Measurements from ENCODE around the gene PLEKHG5.
"Not testable (repeated sequence)": the region's sequence is repeated elsewhere in the genome, so short reads cannot be mapped to it uniquely, and the experiment has no call there.

The PLEKHG5 gene

DNA sequence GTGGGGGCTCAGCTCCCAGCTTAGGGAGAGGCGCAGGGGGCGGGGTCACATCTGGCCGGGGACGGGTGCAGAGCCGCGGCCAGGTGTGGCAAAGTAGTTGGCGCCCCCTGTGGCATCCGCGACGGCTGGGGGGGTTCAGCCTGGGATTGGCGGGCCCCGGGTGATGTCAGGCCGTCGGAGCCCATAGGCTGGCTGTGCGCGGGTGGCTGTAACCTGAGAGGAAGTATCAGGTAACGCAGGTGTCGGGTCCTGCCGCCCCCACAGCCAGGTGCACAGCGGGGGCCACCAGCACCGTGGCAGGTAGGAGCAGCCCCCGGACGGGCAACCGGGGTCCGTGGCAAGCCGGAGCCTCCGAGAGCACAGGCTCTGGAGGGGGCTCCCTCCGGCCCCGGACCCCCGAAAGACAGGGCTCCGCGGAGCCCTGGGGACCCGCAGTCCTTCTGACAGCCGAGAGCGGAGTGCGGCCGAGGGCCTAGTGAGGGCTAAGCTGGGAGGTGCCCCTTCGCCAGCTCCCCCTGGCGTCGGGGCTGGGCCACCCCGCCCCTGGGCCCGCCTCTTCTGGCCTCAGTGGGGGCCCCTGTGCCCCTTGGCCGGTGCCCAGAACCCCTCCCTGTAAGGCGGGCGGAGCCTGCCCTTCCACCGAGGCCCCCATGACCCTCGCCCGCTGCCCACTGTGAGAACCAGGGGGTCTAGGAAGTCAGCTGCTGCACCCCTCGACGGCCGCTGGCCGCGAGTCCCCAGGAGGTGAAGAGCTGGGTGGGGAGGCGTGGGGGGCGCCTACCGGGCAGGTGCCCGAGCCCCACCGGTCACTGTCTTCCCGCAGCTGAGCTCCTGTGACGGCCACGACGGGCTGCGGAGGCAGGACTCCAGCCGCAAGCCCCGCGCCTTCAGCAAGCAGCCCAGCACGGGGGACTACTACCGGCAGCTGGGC lies 43.4 kb downstream of the PLEKHG5 start:
- H3K4me1 ChIP-seq (ENCODE audit: control insufficient read depth, insufficient read depth, low read length), result peaks cover 12% of the 10 kb centered on the region
- peaks cover 10% of the 10 kb centered on the region for H3K27me3 ChIP-seq (ENCODE audit: control insufficient read depth, insufficient read depth, low read length)
- H3K36me3 ChIP-seq (ENCODE audit: control insufficient read depth, insufficient read depth, low read length), result no peaks in the 10 kb centered on the region
- no peaks in the 10 kb centered on the region for H3K9me3 ChIP-seq (ENCODE audit: control insufficient read depth, insufficient read depth, low read length)
- H3K4me3 ChIP-seq (ENCODE audit: low read depth, low read length), result peak overlapping the region; percentile 66
- H3K9ac ChIP-seq (ENCODE audit: low read depth, low read length), result no peak overlapping the region
- no peak overlapping the region for H3K27ac ChIP-seq (ENCODE audit: low read depth, low read length)

DNA sequence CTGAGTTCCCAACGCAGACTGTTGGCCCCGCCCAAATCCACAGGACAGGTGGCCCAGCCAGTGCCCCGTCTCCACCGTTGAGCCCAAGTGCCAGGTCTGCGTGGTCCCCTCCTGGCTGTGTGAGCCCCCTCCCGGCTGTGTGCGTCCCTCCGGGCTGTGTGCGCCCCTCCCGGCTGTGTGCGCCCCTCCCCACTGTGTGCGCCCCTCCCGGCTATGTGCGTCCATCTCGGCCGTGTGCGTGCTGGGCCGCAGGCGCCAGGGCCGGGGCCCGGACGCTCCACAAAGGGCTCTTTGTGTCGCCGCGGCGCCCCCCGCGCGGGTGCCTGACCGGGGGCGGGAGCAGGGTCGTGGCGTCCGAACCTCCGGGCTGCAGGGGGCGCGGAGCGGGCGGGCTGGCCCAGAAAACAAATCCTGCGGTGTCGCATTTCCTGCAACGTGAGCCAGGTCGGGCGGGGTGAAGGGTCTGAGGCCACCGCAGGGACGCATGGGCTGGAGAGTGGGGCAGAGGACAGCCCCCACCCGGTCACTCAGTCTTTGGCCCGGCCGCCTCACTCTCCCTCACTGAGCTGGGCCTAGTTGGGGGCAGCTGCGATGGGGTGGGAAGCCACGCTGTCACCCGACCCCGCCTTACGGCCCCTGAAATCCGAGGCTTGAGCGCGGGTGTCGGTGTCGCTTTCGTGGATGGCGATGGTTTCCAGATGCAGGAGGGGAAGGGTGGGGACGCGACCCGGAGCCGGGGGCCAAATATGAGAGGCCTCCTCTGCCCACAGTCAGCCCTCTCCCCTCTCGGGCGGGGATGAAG lies 44.2 kb downstream of the PLEKHG5 start:
- peaks cover 10% of the 10 kb centered on the region for H3K27me3 ChIP-seq (ENCODE audit: control insufficient read depth, insufficient read depth, low read length)

DNA sequence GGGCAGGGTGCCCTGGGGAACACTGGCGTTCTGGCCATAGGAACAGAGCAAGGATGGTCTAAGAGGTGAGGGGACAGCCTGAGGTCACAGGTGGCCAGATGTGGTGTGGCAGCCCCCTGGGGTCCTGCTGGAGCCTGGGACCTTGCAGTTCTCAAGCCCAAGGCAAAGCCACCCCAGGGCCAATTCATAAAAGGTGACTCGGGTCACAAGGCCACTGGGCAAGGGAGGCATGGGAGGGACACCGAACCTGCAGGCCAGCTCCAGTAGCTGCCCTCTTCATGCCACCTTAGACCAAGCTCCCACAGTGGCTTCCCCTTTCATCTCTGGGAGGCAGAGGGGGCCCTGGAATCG lies 44.8 kb downstream of the PLEKHG5 start:
- Histone ChIP-seq H3K27ac (ENCODE audit: low read depth, low read length) (no peak overlapping the region), H3K9ac (ENCODE audit: low read depth, low read length) (peak overlapping the region; percentile 44; the same call in 1 of the 2 replicates), H3K4me1 (ENCODE audit: control insufficient read depth, insufficient read depth, low read length) (peaks cover 12% of the 10 kb centered on the region), H3K27me3 (ENCODE audit: control insufficient read depth, insufficient read depth, low read length) (peaks cover 14% of the 10 kb centered on the region), H3K9me3 (ENCODE audit: control insufficient read depth, insufficient read depth, low read length) (no peaks in the 10 kb centered on the region), H3K4me3 (ENCODE audit: low read depth, low read length) (peak overlapping the region; percentile 66), H3K36me3 (ENCODE audit: control insufficient read depth, insufficient read depth, low read length) (no peaks in the 10 kb centered on the region)

More for the DNA sequence above, 44.2 kb downstream of the PLEKHG5 start:
- H3K9me3 ChIP-seq (ENCODE audit: control insufficient read depth, insufficient read depth, low read length), result no peaks in the 10 kb centered on the region
- no peaks in the 10 kb centered on the region for H3K36me3 ChIP-seq (ENCODE audit: control insufficient read depth, insufficient read depth, low read length)
- H3K4me1 ChIP-seq (ENCODE audit: control insufficient read depth, insufficient read depth, low read length), result peaks cover 12% of the 10 kb centered on the region
- H3K27ac ChIP-seq (ENCODE audit: low read depth, low read length), result no peak overlapping the region
- H3K4me3 ChIP-seq (ENCODE audit: low read depth, low read length), result peak overlapping the region; percentile 66
- peak overlapping the region; percentile 44; the same call in 1 of the 2 replicates for H3K9ac ChIP-seq (ENCODE audit: low read depth, low read length)

DNA sequence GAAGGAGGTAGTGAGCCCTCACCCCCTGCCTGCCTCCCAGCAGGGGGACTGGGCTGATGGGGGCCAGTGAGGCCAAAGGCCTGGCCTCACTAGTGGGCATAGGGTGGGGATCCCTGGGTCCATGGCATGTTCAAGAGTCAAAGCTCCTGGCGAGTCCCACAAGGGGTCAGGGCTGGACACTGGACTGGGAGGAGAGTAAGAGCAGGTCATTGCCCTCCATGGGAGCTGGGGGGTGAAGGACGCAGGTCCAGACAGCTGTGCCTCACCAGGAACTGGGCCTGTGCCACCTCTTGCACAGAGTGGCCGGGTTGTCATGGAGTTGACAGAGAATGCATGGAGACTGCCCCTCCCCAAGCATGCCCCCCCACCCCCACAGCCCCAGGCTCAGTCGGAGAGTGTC lies 45.5 kb downstream of the PLEKHG5 start:
- Histone ChIP-seq H3K4me1 (ENCODE audit: control insufficient read depth, insufficient read depth, low read length) (peaks cover 12% of the 10 kb centered on the region), H3K27me3 (ENCODE audit: control insufficient read depth, insufficient read depth, low read length) (peaks cover 21% of the 10 kb centered on the region)
- not testable (repeated sequence) for H3K4me3 ChIP-seq (ENCODE audit: low read depth, low read length); H3K27ac ChIP-seq (ENCODE audit: low read depth, low read length); H3K9ac ChIP-seq (ENCODE audit: low read depth, low read length); H3K9me3 ChIP-seq (ENCODE audit: control insufficient read depth, insufficient read depth, low read length); H3K36me3 ChIP-seq (ENCODE audit: control insufficient read depth, insufficient read depth, low read length)

DNA sequence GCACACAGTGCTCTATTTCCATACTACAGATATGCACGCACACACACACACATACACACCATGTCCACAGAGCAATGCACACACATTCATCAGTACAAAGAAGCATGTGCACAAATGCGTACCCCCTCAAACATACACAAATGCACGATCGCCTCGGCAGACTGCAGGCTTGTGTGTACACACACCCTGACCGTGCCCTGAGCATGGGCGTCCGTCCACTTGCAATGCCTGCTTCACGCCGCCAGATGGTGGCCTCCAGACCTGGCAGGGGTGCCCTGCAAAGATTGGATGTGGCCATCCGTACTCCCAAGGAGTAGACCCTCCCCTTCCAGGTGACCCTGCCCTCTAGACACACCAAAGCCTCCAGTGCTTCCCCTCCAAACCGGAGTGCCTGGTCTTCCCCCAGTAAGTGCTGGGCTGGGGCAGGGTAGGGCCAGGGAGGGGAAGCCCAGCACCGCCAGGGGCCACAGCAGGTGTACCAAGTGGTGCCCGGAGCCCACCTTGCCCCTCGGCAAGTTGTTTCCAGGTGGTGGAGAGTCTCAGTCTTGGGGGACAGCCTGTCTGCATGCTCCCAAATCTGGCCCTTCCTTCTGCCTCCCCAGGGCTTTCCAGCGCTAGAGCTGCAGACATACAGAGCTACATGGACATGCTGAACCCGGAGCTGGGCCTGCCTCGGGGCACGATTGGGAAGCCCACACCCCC lies 46.3 kb downstream of the PLEKHG5 start:
- H3K36me3 ChIP-seq (ENCODE audit: control insufficient read depth, insufficient read depth, low read length), result no peaks in the 10 kb centered on the region
- no peak overlapping the region for H3K4me3 ChIP-seq (ENCODE audit: low read depth, low read length)
- H3K4me1 ChIP-seq (ENCODE audit: control insufficient read depth, insufficient read depth, low read length), result peaks cover 12% of the 10 kb centered on the region
- H3K27ac ChIP-seq (ENCODE audit: low read depth, low read length), result no peak overlapping the region
- H3K9me3 ChIP-seq (ENCODE audit: control insufficient read depth, insufficient read depth, low read length), result no peaks in the 10 kb centered on the region
- H3K27me3 ChIP-seq (ENCODE audit: control insufficient read depth, insufficient read depth, low read length), result peaks cover 24% of the 10 kb centered on the region
- H3K9ac ChIP-seq (ENCODE audit: low read depth, low read length), result no peak overlapping the region

DNA sequence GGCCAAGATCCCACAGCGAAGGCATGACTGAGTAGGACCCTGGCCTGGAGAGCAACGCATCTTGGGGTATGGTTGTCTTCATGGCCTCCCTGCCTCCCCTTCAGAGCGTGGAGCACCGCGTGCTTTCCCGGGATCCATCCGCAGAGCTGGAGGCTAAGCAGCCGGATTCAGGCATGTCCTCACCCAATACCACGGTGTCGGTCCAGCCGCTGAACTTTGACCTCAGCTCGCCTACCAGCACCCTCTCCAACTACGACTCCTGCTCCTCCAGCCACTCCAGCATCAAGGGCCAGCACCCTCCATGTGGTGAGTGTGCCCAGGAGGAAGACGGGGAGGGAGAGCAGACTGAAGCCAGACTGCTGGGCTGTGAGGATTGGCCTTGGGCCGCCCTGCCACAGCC lies 47.1 kb downstream of the PLEKHG5 start:
- Histone ChIP-seq H3K9me3 (ENCODE audit: control insufficient read depth, insufficient read depth, low read length) (no peaks in the 10 kb centered on the region), H3K27ac (ENCODE audit: low read depth, low read length) (no peak overlapping the region), H3K4me3 (ENCODE audit: low read depth, low read length) (no peak overlapping the region), H3K36me3 (ENCODE audit: control insufficient read depth, insufficient read depth, low read length) (no peaks in the 10 kb centered on the region), H3K9ac (ENCODE audit: low read depth, low read length) (no peak overlapping the region), H3K27me3 (ENCODE audit: control insufficient read depth, insufficient read depth, low read length) (peaks cover 26% of the 10 kb centered on the region), H3K4me1 (ENCODE audit: control insufficient read depth, insufficient read depth, low read length) (peaks cover 9% of the 10 kb centered on the region)

DNA sequence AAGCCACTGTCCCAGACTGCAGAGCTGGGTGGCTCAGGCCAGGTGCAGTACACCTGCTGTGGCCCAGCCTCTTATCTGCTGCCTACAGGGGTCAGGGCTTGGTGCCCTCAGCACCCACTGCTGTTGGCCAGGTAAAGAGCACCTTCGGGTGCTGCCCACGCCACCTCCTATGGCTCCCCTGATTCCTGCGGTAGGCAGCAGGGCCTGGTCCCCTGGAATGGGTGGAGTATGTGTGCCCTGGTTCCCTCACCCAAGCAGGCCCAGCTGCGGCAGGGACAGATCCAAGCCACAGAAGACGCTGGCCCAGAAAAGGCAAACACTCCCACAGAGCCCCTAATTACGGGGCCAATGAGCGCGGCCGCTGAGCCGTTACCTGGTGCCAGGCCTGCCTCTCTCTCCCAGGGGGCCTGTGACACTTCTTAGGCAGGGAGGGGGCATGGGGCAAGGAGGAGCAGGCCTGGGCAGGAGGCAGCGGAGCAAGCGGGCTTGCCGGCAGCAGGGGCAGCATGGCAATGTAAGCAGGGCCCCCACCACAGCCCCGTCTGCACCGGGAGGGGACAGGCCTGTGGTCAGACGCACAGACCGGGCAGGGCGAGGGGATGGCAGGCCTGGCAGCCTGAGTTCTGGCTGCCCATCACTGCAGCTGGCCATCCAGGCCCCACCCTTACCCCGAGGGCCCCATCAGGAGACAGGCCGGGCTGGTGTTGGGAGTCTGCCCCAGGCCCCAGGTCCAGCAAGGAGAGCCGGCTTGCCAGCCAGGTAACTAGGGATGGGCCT lies 47.9 kb downstream of the PLEKHG5 start:
- Histone ChIP-seq H3K9me3 (ENCODE audit: control insufficient read depth, insufficient read depth, low read length) (no peaks in the 10 kb centered on the region), H3K36me3 (ENCODE audit: control insufficient read depth, insufficient read depth, low read length) (no peaks in the 10 kb centered on the region), H3K27me3 (ENCODE audit: control insufficient read depth, insufficient read depth, low read length) (peaks cover 26% of the 10 kb centered on the region)

DNA sequence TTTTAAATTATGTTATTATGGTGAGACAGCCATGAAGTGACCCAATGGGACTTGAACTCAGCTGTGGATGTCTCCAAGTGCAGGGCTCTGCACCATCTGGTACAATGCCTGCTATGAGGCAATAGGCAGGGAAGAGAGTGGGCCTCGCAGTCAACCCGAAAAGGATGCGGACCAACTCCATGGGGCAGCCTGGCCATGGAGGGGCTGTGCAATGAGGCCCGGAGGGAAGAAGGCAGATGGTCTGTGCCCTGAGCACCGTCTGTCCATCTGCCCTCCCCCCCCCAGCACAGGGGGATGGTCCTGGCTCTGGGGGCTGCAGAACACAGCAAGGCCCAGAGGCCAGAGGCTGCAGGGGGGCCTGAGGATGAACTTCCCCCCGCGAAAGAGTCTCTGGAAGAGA lies 49.9 kb downstream of the PLEKHG5 start:
- H3K27me3 ChIP-seq (ENCODE audit: control insufficient read depth, insufficient read depth, low read length), result peaks cover 26% of the 10 kb centered on the region
- no peak overlapping the region for H3K4me3 ChIP-seq (ENCODE audit: low read depth, low read length)
- H3K9ac ChIP-seq (ENCODE audit: low read depth, low read length), result no peak overlapping the region
- no peak overlapping the region for H3K27ac ChIP-seq (ENCODE audit: low read depth, low read length)
- H3K36me3 ChIP-seq (ENCODE audit: control insufficient read depth, insufficient read depth, low read length), result no peaks in the 10 kb centered on the region
- H3K9me3 ChIP-seq (ENCODE audit: control insufficient read depth, insufficient read depth, low read length), result no peaks in the 10 kb centered on the region
- H3K4me1 ChIP-seq (ENCODE audit: control insufficient read depth, insufficient read depth, low read length), result peaks cover 3% of the 10 kb centered on the region; the same call in 1 of the 2 replicates

More for the DNA sequence above, 47.9 kb downstream of the PLEKHG5 start:
- no peak overlapping the region for H3K27ac ChIP-seq (ENCODE audit: low read depth, low read length)
- H3K9ac ChIP-seq (ENCODE audit: low read depth, low read length), result no peak overlapping the region
- no peak overlapping the region for H3K4me3 ChIP-seq (ENCODE audit: low read depth, low read length)
- peaks cover 5% of the 10 kb centered on the region; the same call in 1 of the 2 replicates for H3K4me1 ChIP-seq (ENCODE audit: control insufficient read depth, insufficient read depth, low read length)

DNA sequence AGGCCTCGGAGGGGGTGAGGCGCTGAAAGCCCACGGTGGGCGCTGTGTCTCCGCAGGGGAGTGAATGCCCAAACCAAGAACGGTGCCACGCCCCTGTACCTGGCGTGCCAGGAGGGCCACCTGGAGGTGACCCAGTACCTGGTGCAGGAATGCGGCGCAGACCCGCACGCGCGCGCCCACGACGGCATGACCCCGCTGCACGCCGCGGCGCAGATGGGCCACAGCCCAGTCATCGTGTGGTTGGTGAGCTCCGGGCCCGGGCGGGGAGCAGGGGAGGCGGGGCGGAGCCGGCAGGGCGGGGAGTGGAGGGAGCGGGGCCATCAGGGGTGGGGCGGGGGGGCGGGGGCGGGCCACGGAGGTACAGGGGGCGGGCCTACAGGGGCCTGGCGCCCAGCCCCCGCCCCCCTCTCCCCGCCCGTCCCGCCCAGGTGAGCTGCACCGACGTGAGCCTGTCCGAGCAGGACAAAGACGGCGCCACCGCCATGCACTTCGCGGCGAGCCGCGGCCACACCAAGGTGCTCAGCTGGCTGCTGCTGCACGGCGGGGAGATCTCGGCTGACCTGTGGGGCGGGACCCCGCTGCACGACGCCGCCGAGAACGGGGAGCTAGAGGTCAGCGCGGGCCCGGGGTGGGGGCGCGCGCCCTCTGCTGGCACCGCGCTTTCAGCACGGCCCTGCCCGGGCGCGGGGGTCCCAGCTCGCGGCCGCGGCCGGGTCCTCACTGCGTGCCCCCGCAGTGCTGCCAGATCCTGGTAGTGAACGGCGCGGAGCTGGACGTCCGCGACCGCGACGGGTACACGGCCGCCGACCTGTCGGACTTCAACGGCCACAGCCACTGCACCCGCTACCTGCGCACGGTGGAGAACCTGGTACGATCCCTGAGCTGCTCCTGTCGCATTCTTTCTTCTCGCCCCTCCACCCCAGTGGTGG lies 51.0 kb downstream of the PLEKHG5 start:
- Histone ChIP-seq H3K4me1 (ENCODE audit: control insufficient read depth, insufficient read depth, low read length) (no peaks in the 10 kb centered on the region; the same call in 1 of the 2 replicates), H3K4me3 (ENCODE audit: low read depth, low read length) (peak overlapping the region; percentile 61; the same call in 1 of the 2 replicates), H3K9ac (ENCODE audit: low read depth, low read length) (no peak overlapping the region), H3K9me3 (ENCODE audit: control insufficient read depth, insufficient read depth, low read length) (no peaks in the 10 kb centered on the region), H3K36me3 (ENCODE audit: control insufficient read depth, insufficient read depth, low read length) (no peaks in the 10 kb centered on the region), H3K27me3 (ENCODE audit: control insufficient read depth, insufficient read depth, low read length) (peaks cover 26% of the 10 kb centered on the region), H3K27ac (ENCODE audit: low read depth, low read length) (no peak overlapping the region)

All from HUES48 (cell line).